ENCODE measurements around the gene JAZF1.

DNA sequence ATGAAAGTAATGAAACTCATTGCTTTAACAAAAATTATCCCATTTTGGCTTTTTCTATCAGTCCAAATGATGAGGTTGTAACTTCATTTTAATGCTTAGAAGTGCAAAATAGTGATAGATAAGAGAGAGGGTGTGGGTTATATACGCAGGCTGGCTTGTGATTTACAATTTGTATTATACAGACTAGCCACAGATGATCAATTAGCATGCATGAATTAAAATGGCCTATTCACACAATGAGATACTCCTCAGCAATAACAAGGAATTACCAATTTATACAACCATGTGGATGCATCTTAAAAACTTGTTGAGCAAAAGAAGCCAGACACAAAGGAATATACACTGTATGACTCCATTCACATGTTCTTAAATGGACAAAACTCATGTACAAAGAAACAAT is 45.4 kb upstream of the JAZF1 start:
- TF ChIP-seq TBP (IDR thresholded peaks at IDR 0.05; ENCODE audit: low read depth, low read length) (no peak), SIN3A (conservative IDR thresholded peaks at IDR 0.05 in 1 of 2, IDR thresholded peaks at IDR 0.05 in 1 of 2; ENCODE audit: low read depth in 1 of 2, low read length in 2 of 2) (no peak), ASH2L (IDR thresholded peaks at IDR 0.05; ENCODE audit: low read length) (no peak), CEBPB (IDR thresholded peaks at IDR 0.05; ENCODE audit: low read depth, low read length) (no peak), RAD21 (IDR thresholded peaks at IDR 0.05 in 1 of 2, conservative IDR thresholded peaks at IDR 0.05 in 1 of 2; ENCODE audit: low read depth in 2 of 2, low read length in 2 of 2) (no peak)
- TF ChIP-seq, protein P1, sequence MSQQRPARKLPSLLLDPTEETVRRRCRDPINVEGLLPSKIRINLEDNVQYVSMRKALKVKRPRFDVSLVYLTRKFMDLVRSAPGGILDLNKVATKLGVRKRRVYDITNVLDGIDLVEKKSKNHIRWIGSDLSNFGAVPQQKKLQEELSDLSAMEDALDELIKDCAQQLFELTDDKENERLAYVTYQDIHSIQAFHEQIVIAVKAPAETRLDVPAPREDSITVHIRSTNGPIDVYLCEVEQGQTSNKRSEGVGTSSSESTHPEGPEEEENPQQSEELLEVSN (IDR thresholded peaks at IDR 0.05) = no peak
- TF ChIP-seq, protein P2, sequence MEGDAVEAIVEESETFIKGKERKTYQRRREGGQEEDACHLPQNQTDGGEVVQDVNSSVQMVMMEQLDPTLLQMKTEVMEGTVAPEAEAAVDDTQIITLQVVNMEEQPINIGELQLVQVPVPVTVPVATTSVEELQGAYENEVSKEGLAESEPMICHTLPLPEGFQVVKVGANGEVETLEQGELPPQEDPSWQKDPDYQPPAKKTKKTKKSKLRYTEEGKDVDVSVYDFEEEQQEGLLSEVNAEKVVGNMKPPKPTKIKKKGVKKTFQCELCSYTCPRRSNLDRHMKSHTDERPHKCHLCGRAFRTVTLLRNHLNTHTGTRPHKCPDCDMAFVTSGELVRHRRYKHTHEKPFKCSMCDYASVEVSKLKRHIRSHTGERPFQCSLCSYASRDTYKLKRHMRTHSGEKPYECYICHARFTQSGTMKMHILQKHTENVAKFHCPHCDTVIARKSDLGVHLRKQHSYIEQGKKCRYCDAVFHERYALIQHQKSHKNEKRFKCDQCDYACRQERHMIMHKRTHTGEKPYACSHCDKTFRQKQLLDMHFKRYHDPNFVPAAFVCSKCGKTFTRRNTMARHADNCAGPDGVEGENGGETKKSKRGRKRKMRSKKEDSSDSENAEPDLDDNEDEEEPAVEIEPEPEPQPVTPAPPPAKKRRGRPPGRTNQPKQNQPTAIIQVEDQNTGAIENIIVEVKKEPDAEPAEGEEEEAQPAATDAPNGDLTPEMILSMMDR (IDR thresholded peaks at IDR 0.05; ENCODE audit: control extremely low read depth in 1 of 3, insufficient read depth in 1 of 3, low read depth in 1 of 3, low read length in 3 of 3) = no peak

Measured in H1 (cell line).